SKM-1 treated with dmso at 0.1 percent for 144 hours (cell line): ENCODE data around the gene OTOL1.
"Not testable (repeated sequence)": the region's sequence is repeated elsewhere in the genome, so short reads cannot be mapped to it uniquely, and the experiment has no call there.

Source experiments
- DNase-seq: peaks from one replicate; lab custom pipeline; 2025; ENCODE audit not compliant: unreplicated experiment; lab: John Stamatoyannopoulos, UW

OTOL1 gene

DNA sequence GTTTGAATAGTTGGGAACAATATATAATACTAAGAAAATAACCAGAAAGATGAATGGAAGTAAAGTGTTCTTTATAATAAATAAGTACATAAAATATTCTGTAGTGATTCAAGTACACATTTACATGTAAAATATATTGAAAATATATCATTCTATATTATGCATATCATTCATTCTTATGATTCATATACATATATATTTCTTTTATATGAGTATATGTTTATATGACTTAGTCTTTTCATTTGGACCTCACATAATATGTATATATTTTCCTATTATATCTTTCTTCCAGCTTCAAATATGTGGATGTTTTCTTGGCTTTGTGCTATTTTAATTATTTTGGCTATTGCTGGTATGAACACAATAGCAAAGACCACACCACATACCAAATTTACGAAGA is at the start of gene OTOL1:
Gene OTOL1, plus strand, starts transcription at position 301 of the 400 bp plus-strand sequence. Its CDS starts 0 bp downstream, at position 301.
- DNase-seq: no peak

DNA sequence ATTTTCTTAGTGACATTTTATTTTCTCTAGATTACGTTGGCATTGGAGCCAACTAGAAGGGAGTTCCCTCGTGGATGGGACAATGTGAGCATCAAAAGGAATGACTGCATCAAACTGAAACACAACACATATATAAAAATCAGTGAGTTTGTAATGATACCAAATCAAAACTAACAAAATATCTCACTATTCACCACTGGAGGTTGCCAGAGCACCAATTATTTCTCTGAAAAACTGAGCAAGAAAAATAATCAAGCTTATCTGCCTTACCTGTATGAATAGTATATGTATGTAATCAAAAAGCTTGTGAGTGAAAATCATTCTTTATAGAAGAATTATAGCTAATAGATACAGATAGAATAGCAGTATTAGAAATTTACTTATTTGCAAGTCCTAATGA is 46.8 kb upstream of the OTOL1 start:
- DNase-seq: no peak

DNA sequence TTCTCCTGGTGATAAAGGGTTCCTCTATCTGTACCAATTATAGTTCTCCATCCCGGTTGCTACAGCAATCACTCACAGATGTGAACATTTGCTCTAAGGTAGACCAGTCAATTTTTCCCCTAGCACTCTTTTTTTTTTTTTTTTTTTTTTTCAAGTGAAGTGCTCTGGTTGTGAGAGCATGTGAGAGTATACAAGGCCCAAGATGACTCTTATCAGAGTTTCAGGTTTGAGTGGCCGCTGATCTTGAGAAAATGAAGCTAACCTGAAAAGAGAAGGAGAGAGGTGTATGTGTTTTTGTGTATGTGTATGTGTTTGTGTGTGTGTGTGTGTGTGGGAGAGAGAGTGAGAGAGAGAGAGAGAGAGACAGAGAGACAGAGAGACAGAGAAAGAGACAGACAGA is 44.4 kb upstream of the OTOL1 start:
- DNase-seq: no peak

DNA sequence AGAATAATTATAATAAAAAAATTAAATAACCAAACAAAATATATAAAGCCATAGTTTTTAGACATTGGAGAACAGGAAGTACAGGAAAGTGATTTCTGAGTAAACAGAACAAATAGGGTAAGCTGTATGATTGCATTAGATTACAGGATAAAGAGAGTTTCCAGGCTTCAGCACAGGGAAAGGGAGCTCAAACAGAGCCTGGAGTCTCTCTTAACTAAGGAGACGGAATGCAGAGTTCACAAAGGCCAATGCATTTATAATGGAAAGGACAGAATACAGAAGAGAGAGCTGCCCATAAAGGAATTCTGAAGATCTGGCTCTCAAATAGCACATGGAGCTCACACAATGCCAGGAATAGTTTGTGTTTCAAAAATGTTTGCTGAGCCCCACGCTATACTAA is 42.0 kb upstream of the OTOL1 start:
- DNase-seq: no peak

DNA sequence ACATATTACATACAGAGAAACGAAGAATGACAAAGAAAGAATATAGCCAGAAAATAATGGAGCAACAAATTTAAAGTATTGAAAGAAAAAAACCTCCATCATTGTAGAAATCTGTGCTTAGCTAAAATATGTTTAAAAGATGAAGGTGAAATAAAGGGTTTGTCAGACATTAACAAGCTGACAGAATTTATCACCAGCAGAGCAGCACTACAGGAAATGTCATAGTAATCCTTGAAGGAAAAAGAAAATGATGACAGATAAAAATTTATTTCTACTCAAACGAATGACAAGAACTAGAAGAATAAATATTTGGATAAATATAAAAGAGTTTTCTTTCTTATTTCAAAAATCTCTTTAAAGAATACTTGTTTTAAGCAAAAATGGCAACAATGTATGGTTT is 40.6 kb upstream of the OTOL1 start:
- DNase-seq: no peak

DNA sequence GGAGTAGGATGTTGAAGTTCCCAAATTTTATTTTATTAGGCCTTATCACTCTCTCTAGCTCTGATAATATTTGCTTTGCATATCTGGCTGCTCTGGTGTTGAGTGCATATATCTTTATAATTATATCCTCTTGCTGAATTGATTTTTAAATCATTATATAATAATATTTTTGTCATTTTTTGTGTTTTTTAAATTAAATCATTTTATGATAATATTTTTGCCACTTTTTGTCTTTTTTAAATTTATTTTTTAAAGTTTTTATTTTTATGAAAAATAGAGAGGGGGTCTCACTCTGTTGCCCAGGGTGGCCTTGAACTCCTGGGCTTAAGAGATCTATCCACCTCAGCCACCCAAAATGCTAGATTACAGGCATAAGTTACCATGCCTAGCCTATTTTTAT is 34.5 kb upstream of the OTOL1 start:
- no peak for DNase-seq

DNA sequence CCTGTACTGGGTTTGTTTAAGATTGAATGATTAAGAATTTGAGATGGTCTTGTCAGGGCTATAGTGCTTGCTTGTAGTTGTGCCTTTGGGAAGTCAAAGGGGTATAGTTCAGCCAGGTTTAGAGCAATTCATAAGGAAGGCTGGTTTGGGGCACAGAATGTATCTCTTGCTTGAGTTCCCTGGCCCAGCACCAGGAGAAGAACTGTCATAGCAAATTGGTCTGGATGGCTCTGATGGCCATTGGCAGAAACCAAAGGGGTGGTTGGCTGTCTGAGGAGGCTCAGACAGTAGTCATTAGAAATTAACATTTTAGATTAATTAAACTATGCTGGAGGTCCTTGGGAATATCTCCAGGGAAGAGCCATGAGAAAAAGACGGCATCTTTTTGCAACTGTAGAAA is 25.4 kb upstream of the OTOL1 start:
- no peak for DNase-seq

DNA sequence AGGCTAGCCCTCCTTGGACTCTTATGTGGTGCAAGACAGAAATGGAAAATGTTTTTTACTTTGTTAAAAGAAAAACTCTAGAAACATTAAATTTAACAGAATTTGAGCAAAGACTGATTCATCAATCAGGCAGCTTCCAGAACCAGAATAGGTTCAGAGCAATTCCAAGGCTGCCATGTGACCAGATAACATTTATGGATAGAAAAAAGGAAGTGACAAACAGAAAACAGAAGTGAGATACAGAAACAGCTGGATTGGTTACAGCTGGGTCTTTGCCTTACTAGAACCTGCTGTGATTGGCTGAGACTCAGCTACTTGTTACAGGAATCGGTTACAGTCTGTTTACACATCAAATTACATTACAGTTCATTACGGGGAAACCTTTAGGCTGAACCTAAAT is 22.5 kb upstream of the OTOL1 start:
- no peak for DNase-seq

DNA sequence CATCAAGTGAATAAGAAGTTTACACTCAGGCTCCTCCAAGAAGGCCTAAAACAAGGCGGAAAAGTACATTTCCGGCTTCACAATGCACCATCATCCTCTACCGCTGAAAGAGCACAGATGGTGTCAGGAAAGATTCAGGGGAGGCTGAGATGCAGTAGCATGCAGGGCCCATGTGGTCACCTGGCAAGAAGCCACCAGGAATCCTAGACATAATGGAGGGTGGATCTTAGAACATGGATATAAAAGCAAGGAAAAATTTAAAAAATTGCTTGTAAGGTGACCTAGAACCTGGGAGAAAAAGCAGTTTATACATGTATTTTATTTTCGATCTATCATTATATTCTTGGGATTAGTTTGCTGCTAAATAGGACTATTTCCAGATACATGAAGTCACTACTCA is 21.9 kb upstream of the OTOL1 start:
- DNase-seq: no peak

DNA sequence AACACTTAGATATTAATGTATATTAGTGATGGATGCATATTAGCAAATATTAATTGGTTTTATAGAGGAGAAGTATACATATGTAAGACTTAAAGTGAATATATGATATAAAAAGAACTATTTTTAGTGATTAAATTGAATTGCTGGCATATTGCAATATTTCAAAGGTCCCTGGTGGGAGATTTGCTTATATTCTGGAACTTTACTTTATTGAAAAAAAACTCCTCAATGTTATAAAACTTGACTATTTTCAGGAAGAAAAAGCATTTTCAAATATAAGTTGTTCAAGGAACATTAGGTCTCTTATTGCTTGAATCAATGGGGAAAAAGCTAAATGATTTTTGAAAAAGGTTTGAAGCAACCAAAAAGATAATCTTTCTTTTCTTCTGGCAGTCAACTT is 21.4 kb upstream of the OTOL1 start:
- DNase-seq: no peak

DNA sequence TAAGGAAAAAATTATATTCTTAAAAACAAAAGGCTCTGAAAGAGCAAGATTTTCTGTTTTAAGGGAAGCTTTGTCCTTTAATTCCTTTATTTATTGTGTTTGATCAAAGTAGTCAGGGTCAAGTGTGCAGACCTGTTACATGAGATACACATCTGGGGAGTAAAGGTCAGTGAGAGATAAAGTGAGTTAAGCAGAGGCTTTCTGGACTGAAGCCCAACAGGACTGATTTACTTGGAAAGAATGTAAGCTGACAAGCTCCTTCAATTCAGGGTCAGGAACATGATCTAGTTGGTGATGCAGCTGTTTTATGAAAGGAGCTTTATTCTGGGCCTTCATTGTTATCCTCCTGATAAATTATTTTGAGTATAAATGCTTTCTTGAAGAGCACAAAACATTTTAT is 20.7 kb upstream of the OTOL1 start:
- no peak for DNase-seq

DNA sequence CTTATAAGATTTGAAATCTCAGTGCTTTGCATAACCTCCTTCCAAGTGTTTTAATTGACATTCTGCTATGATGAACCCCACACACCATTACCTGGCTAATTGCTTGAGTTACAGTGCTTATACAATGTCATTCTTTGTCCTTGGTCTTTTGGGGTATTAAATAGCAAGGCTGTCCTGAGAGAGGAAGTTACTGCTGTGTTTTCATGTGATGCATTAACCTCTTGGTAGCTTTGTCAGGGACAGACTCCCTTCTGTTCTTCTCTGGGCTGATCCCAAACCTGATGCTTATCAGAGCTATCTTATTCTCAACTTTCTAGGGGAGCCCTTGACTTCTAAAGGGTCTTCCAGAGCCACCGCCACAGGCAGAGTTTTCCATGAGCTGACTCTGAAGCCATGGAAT is 12.4 kb upstream of the OTOL1 start:
- no peak for DNase-seq

DNA sequence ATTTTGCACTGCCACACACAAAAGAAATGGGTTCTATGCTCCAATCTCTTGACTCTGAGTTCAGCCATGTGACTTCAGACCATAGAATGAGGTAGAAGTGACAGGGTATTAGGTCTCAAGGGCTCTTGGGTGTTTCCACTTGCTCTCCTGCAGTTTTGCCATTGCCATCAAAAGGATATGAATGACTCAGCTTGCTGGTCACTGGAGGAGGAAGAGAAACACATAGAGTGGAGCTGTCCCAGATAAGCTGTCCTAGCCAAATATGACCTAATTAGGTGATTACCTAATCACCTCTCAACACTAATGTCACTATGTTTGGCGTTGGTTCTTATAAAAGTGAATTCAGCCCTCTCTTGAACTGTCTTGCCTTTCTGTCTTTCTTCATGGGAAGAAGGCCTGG is 8.3 kb upstream of the OTOL1 start:
- peak; percentile 20 for DNase-seq

DNA sequence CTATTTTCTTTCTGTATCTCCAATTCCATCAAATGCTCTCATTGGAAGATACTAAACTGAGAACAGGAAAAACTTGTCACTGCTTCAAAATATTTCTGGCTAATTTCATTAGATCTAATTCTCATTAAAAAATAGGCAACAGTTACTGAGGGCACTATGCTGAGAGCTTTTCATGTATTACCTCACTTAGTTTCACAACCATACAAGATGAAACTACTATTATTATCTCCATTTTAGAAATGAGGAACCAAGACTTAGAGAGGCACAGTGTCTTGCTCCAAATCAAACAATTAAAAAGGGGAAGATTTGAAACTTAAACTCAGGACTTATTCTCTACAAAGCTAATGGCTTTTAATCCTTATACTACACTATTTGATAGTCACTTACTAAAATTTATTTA is 7.2 kb upstream of the OTOL1 start:
- DNase-seq: peak; percentile 86

DNA sequence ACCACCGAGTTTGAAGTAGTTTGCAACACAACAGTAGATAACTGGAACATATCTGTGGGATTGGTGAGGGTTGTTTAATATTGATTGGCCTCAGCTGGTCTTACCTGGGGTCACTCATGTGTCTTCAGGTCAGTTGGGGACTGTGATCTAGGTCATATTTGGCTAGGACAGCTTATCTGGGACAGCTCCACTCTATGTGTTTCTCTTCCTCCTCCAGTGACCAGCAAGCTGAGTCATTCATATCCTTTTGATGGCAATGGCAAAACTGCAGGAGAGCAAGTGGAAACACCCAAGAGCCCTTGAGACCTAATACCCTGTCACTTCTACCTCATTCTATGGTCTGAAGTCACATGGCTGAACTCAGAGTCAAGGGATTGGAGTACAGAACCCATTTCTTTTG is 5.8 kb upstream of the OTOL1 start:
- not testable (repeated sequence) for DNase-seq

DNA sequence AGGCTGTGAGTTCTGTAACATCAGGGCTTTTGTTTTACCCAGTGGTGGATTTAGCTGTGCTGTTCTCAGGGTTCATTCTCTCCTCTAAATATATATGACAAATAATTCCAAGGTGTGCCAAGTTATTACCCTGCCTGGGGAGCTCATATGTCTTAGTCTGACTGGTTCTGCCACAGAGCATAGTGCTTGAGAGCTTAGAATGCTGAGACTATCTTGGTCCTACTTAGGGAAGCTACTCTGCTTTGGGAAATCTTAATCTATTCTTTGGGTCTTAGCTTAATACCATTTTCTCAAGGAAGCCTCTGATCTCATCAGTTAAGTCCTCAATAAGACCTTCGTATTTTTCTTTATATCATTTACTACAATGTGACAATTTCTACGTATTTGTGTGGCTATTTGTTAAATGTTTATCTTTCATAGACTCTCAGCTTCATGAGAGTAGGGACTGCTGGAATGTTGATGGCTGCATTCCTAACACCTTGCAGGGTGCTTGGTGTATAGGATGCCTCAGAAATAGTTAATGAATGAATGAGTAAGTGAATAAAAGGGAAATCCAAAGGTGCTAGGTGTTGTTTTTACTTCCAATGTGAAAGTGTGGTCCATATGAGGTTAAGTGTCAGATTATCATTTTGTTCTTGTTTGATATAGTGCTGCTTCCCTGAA is 1.8 kb downstream of the OTOL1 start:
- no peak for DNase-seq

DNA sequence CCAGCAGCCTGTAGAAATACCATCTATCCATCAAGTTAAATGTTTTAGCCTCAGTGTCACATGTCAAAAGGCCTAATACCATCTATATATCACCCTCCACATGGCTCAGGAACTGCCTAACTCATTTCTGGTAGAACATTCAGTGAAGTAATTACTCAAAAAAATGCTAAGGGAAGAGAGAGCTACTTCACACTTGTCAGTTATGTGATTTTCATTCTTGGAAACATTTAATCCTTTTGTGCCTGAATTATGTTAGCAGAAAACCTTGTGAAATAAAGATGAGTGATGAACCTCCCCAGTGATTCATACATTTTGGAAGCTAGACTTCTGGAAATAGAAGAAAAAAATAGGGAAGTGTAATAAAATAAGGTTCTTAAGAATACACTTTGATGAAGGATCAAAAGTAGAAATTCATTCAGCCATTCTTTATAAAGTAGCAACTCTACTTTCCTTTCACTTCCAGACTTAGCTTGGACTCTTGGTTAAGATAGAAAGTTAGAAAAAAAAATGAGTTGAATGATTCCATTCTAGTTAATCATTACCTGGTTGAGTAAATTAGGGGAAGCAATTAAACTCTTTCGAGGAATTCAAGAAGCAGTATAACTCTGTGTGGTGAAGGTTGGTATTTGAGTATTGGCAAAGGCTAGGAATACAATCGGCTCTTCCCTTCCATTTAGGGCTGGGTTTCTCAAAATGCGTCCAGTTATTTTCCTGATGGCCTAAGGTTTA is 3.6 kb downstream of the OTOL1 start:
- DNase-seq: no peak

DNA sequence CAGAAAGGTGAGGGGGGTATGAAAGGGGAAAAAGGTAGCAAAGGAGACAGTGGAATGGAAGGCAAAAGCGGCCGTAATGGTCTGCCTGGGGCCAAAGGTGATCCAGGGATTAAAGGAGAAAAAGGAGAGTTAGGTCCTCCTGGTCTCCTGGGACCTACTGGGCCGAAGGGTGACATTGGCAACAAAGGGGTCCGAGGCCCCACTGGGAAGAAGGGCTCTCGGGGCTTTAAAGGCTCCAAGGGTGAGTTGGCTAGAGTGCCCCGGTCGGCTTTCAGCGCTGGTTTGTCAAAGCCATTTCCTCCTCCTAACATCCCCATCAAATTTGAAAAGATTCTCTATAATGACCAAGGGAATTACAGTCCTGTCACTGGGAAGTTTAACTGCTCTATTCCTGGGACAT is 6.7 kb downstream of the OTOL1 start:
- no peak for DNase-seq

DNA sequence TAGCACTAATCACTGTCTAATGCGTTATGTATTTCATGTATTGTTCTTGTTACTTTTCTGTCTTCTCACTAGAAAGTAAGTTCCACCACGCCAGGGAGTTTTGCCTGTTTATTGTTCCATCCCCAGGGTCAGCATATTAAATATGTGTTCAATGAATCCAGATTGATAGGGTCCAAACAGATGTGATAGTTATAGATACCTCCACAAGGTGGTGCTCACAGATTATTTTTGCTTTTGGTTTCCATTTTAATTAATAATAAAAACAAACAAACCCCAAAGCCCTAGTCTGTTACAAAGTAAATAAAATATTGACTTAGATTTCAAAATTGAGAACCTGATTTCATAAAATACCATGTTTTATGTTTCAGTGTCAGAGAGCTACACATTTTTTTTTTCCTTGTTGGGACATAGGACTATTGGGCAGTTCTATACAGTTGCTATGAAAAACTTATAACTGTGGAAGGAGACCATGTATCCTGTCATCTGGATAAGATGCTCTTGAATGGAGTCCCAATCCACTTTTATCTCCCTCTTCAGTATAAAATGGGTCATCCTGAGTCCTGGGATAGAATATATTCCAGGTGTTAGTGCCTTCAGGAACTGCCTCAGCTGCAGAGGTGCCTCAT is 12.4 kb downstream of the OTOL1 start:
- peak; percentile 6 for DNase-seq

DNA sequence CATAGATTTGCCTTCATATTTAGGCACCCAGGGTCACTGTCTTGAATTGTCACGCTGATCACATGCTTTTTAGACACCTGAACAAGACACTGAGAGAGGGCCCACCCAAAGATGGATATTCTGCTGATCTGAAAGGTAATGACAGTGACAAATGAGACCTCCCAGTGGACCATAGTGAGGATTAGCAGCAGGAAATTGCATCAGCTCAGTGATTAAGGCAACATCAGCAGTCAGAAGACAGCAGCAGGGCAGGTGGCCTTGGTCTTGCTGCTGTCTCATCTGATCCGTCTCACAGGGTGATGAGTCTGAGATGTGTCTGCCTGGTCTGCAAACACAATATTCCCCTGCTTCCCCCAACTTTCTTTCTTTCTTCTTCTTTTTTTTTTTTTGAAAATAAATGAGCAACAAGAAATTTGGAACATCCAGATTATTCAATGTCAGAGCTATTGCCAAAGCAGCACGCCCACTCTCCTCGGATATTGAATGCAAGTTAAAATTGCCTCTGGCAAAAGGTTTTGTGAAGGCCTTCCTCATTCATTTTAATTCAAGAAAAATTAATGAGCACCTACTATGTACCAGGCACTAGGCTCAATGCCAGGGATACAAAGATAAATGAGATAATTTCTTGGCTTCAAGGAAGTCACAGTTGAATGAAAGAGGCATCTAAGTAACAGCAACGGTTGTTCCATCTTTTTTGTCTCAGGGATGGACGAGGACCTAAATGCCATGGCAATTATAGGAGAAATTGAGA is 14.1 kb downstream of the OTOL1 start:
- DNase-seq: no peak

DNA sequence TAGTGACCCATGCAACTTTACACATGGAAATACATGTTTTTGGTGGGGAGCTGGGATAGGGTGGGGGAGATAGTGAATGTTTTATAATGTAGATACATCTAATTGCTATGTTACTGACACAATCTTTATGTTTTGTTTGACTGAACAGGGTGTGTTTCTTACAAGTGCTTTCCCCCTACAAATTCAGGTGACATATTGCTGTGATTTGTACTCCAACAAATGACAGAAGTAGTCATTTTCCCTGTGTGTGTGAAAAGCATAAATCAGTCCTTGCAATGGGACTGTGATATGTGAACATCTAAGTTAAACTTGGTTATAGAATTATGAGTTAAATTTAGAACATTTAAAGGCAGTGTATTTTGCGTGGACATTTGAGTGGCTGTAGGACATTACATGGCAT is 27.3 kb downstream of the OTOL1 start:
- DNase-seq: no peak

DNA sequence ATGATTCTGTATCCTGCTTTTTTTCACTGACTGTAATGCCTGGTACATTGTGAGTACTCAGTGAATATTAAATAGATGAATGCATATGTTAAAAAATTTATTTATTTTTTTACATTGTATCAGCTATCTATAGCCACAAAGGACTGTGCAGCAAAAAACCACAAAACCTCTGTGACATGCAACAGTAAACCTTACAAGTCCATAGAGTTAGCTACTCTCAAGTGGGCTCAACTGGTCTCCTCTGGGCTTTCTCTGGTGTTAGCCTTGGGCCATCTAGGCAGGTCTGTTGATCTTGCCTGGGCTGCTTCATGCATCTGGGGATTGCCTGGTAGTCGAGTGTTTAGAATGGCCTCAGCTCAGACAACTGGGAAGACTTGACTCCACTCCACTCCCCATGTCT is 35.3 kb downstream of the OTOL1 start:
- DNase-seq: no peak
